Breast epithelium (tissue), 4 donors: Measurements from ENCODE around the gene SEL1L3. TPM values are rescaled to one million over a fixed set of nuclear protein-coding genes. Genes with fewer than 3 reads are reported as not detected.

ENCODE experiments used
- DNase-seq, 2 donors: peaks; one replicate each; pipeline ENCODE4 v3.0.0-alpha.2; 2019; ENCODE audit warnings: low spot score in 2 of 2
- H3K27ac ChIP-seq, 2 donors: fragments of 200-600 bp; sonication (generic) in 1 of 2; one replicate each; pipeline ENCODE4 v1.5.1; 2016 to 2019; ENCODE audit warnings: mild to moderate bottlenecking in 1 of 2
- H3K27me3 ChIP-seq, 2 donors: fragments of 200-600 bp; sonication (generic) in 1 of 2; one replicate each; pipeline versions ENCODE4 v1.5.1 to v1.6.0; 2017 to 2019; ENCODE audit warnings: control low read depth in 1 of 2, mild to moderate bottlenecking in 1 of 2
- H3K36me3 ChIP-seq: fragments of 200-600 bp; one replicate; pipeline ENCODE4 v1.5.1; 2019
- H3K4me1 ChIP-seq, 2 donors: fragments of 200-600 bp; sonication (generic); one replicate each; pipeline ENCODE4 v1.5.1; 2016 to 2019; ENCODE audit warnings: control low read depth in 1 of 2
- H3K4me3 ChIP-seq, 3 donors: fragments of 200-600 bp; sonication (generic); 1 replicate in 2 of 3; 2 replicates in 1 of 3; pipeline ENCODE4 v1.5.1; 2016 to 2019; ENCODE audit warnings: mild to moderate bottlenecking in 3 of 3, moderate library complexity in 2 of 3
- H3K9me3 ChIP-seq, 2 donors: fragments of 200-600 bp; sonication (generic) in 1 of 2; one replicate each; pipeline ENCODE4 v1.5.1; 2016 to 2019; ENCODE audit warnings: control low read depth in 1 of 2
- POLR2A ChIP-seq: fragments of 450-650 bp; IDR thresholded peaks from one replicate; pipeline ENCODE4 v1.6.1; 2016; ENCODE audit warnings: antibody characterized with exemption, mild to moderate bottlenecking, moderate library complexity
- POLR2AphosphoS5 ChIP-seq, 3 donors: sonication (generic); formaldehyde crosslinking; IDR thresholded peaks; one replicate each; pipeline ENCODE4 v1.6.1; 2017; ENCODE audit warnings: antibody characterized with exemption in 3 of 3
- intact Hi-C: fragments of 100-400 bp; cut with DNase I; formaldehyde crosslinking; loops from one replicate; pipeline ENCODE4 v1.15.1; 2023; ENCODE audit warnings: low total_unique reads
- total RNA-seq, 3 donors: library from RNA; depleted of rRNA; stranded (reverse); fragments of >200 nt; gene quantifications; one replicate each; pipeline ENCODE4 v1.1.0, GENCODE V29; 2016
- TF ChIP-seq, protein P1 (sequence below), 3 donors: fragments of 450-650 bp; IDR thresholded peaks; one replicate each; pipeline ENCODE4 v1.5.1; 2016 to 2017; ENCODE audit warnings: antibody characterized with exemption in 3 of 3, mild to moderate bottlenecking in 3 of 3, moderate library complexity in 3 of 3

Gene SEL1L3
- total RNA-seq, 3 donors from 2014 or later: 10.7 to 15.5 (median 14.7) TPM

DNA sequence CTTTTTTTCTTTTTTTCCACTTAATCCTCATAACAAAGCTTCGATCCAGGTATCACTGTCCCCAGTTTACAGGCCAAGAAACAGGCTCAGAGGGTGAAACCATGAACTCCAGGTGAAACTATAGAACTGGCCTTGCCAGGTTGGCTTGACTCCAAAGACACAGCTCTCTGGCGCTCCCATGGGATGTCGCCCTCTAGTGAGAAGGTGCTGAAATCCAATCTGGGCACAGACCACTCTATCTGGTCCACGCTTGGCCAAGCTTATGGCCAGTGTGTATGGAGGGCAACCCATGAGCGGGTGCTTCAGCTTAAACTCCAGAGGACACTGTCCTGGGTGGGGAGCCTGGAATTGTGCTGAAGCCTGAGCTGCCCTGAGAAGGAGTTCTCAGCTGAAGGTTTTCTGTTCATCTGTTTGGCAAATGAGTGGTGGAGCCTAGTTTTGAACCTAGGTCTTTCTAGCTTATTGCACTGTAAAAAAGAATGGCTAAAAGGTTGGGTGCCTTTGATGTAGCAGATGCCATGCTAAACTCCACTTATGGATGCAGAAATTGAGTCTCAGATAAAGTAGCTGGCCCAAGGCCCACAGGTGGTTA is 70.5 kb downstream of the SEL1L3 start:
- no peaks in the 10 kb centered on the region for H3K9me3 ChIP-seq
- TF ChIP-seq POLR2A (no peak), POLR2AphosphoS5 (IDR thresholded peaks at IDR 0.05) (no peak)
- TF ChIP-seq, protein P1, sequence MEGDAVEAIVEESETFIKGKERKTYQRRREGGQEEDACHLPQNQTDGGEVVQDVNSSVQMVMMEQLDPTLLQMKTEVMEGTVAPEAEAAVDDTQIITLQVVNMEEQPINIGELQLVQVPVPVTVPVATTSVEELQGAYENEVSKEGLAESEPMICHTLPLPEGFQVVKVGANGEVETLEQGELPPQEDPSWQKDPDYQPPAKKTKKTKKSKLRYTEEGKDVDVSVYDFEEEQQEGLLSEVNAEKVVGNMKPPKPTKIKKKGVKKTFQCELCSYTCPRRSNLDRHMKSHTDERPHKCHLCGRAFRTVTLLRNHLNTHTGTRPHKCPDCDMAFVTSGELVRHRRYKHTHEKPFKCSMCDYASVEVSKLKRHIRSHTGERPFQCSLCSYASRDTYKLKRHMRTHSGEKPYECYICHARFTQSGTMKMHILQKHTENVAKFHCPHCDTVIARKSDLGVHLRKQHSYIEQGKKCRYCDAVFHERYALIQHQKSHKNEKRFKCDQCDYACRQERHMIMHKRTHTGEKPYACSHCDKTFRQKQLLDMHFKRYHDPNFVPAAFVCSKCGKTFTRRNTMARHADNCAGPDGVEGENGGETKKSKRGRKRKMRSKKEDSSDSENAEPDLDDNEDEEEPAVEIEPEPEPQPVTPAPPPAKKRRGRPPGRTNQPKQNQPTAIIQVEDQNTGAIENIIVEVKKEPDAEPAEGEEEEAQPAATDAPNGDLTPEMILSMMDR (IDR thresholded peaks at IDR 0.05): no peak
- no peaks in the 10 kb centered on the region for H3K27me3 ChIP-seq
- no peaks in the 10 kb centered on the region for H3K4me1 ChIP-seq
- no peaks in the 10 kb centered on the region for H3K36me3 ChIP-seq
- no peak overlapping the region for H3K4me3 ChIP-seq
- intact Hi-C loops: no loop called here
- no peak overlapping the region for H3K27ac ChIP-seq
- DNase-seq: no peak

- no peaks in the 10 kb centered on the region for H3K36me3 ChIP-seq
- H3K27me3 ChIP-seq: no peaks in the 10 kb centered on the region
- H3K4me1 ChIP-seq: no peaks in the 10 kb centered on the region
- intact Hi-C loops: no loop called here
- no peak overlapping the region for H3K27ac ChIP-seq
- H3K4me3 ChIP-seq: no peak overlapping the region
- TF ChIP-seq POLR2AphosphoS5 (IDR thresholded peaks at IDR 0.05): no peak
- TF ChIP-seq POLR2A: no peak
- TF ChIP-seq, protein P1 (IDR thresholded peaks at IDR 0.05): no peak
- no peaks in the 10 kb centered on the region for H3K9me3 ChIP-seq
- no peak for DNase-seq
Observed at GRCh38 chr4:25790024-25790423, 72.8 kb downstream of the SEL1L3 start.

DNA sequence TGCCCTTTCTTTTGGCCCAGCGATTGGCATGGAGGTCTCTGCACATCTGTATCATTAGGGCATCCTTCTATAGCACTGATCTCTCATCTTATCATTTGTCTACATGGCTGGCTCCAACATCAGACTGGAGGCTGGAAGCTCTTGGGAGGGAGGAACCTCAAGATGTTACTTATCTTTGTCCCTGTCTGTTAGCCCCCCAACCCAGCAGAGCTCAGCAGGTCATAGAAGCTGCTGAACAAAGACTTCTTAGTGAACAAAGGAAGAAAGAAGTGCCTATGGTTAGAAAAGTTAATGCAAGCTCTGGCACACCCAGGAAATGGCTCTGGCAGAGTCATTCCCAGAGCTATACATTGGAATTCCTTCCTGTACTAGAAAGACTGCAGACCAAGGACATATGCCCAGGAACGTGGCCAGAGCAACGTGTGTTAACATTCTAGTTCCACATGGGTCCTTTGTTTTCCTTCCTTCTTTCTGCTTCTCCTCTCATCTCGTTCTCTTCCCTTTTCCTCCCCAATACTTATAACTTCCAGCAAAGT is 74.0 kb downstream of the SEL1L3 start:
- Histone ChIP-seq H3K9me3 (no peaks in the 10 kb centered on the region), H3K4me1 (no peaks in the 10 kb centered on the region), H3K27ac (no peak overlapping the region), H3K4me3 (no peak overlapping the region), H3K27me3 (no peaks in the 10 kb centered on the region), H3K36me3 (no peaks in the 10 kb centered on the region)
- no peak for DNase-seq
- intact Hi-C loops: no loop called here
- TF ChIP-seq, protein P1 (IDR thresholded peaks at IDR 0.05): no peak
- TF ChIP-seq POLR2A: no peak
- TF ChIP-seq POLR2AphosphoS5 (IDR thresholded peaks at IDR 0.05): no peak

DNA sequence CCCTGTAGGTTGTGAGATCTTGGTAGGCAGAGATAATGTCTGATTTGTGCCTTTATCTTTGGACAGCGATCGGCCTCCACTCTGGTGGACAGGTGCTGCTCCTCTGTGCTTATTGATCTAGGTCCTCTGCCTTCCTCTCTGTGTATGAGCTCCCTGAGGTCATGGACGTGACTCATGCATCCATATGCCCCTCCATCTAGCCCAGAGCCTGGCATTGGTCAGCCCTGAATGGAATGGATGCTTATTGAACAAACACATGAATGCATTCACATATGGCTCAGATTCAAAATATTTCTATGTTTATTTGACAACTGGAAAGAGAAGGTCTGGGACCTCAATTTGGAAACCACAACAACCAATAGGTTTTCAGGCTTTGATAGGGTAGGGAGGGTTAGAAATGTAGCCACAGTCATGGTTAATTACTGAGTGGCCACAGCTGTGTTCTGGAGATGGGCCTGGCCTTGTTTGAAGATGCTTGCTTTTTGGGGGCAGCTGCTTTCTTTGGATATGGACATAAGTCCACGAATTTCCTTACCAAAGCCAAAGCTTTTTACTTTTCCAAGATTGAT is 76.2 kb downstream of the SEL1L3 start:
- DNase-seq: no peak
- Histone ChIP-seq H3K4me1 (no peaks in the 10 kb centered on the region), H3K9me3 (no peaks in the 10 kb centered on the region), H3K36me3 (no peaks in the 10 kb centered on the region), H3K27ac (no peak overlapping the region), H3K4me3 (no peak overlapping the region), H3K27me3 (no peaks in the 10 kb centered on the region)
- intact Hi-C loops: no loop called here
- TF ChIP-seq POLR2AphosphoS5 (IDR thresholded peaks at IDR 0.05): no peak

DNA sequence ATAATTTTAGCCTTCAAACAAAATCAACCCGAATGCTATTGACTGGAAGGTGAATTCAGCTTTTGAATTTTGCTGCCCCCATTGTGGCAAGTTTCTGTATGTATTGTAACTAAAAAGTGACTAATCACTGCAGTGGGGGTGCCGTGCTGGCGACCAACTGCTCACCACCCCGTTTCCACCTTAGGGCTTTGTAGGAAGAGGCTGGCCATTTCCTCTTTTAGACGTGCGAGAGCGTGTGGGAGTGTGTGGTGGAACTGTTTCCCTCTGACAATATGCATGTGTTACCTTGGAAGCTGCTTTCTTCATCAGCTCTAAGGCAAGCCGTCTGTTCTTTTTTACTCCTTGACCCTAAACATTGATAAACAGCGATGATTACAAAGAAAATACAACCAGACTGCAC is 78.8 kb downstream of the SEL1L3 start:
- H3K27ac ChIP-seq: no peak overlapping the region
- no peak for DNase-seq
- intact Hi-C loops: no loop called here
- H3K4me1 ChIP-seq: no peaks in the 10 kb centered on the region
- H3K36me3 ChIP-seq: no peaks in the 10 kb centered on the region
- H3K4me3 ChIP-seq: no peak overlapping the region
- no peaks in the 10 kb centered on the region for H3K9me3 ChIP-seq
- TF ChIP-seq, protein P1 (IDR thresholded peaks at IDR 0.05): no peak
- no peak for TF ChIP-seq POLR2A
- no peak for TF ChIP-seq POLR2AphosphoS5 (IDR thresholded peaks at IDR 0.05)
- no peaks in the 10 kb centered on the region for H3K27me3 ChIP-seq
